Coronary artery (tissue), 2 donors: ENCODE results near the gene SLC6A12.

Experiments used
- DNase-seq: peaks from one replicate; pipeline ENCODE4 v3.0.0-alpha.2; 2017; ENCODE audit warnings: low spot score
- H3K27ac ChIP-seq, 2 donors: fragments of 200-600 bp; sonication (generic); one replicate each; pipeline ENCODE4 v1.5.1; 2016 to 2019
- H3K4me3 ChIP-seq: fragments of 200-600 bp; sonication (generic); 2 replicates; pipeline ENCODE4 v1.5.1; 2016; ENCODE audit warnings: mild to moderate bottlenecking, moderate library complexity
- CTCF ChIP-seq: fragments of 200-600 bp; sonication (generic); IDR thresholded peaks from one replicate; pipeline ENCODE4 v1.5.1; 2019; ENCODE audit warnings: antibody characterized with exemption

The SLC6A12 gene

DNA sequence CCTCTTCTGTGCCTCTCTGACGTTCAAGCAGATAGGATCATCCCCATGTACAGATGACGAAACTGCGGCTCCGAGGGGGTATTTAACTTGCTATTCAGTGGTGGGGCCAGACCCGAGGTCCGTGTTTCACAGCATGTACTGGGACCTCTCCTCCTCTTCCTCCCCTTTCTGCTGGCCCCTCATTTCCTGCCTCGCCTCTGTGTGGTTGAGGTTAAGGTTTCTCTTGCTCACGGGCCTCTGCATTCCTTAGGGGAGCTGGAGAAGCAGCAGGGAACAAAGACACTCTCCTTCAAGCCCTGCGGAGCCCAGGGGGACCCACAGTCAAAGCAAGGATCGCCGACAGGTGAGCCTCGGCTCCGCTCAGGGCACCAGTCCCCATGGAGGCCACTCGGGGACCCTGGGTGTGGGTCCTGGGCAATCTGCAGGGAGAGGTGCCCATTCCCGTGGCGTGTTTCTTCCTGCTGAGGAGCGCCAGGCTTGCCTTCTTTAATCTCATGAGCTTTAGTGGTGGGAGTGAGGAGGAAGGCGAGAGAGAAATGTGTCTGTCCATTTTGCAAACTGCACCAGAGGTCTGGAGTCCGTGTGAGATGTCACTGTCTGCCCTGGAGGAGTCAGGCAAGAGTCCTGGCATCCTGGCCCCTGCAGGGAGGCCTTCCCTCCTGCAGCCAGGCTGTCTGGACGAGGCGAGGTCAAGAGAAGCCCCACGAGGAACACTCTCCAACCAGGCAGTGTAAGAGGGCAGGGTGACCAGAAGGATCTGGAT is 45.0 kb downstream of the SLC6A12 start:
- DNase-seq: no peak
- Histone ChIP-seq H3K4me3 (no peak overlapping the region), H3K27ac (no peak overlapping the region)
- TF ChIP-seq CTCF: no peak

- TF ChIP-seq CTCF: no peak
- no peak for DNase-seq
- no peak overlapping the region for H3K4me3 ChIP-seq
- no peak overlapping the region for H3K27ac ChIP-seq
These were observed 45.9 kb downstream of the SLC6A12 start for GRCh38 chr12:167959-168600.

DNA sequence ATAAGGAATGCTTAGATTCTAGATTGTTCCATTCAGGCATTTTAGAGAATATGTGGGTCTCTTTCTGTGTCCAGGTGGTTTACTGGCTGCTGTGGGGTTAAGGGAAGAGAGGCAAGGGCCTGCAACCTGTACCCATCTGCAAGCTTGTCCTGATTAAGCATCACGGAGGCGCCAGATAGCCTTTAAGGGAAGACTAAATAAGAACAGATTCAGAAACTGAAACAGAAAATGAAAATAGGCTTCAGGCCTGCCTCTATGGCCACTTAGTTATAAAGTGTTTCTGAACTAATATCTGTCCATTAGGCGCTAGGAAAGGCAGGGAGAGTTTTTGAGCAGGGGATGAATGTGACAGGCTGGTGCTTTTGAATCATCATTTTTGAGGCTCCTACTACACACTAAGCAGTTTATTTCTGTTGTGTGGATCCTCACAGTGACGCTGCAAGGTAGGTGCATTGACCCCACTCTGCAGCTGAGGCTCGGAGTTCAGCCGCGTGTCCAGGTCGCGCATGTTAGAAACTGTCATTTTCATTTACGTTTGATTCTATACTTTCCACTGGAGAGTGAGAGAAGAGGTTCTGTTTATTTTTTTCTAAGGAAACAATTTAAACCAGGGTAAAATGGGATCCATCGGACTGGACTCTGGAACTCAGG is 47.4 kb downstream of the SLC6A12 start:
- DNase-seq: no peak

DNA sequence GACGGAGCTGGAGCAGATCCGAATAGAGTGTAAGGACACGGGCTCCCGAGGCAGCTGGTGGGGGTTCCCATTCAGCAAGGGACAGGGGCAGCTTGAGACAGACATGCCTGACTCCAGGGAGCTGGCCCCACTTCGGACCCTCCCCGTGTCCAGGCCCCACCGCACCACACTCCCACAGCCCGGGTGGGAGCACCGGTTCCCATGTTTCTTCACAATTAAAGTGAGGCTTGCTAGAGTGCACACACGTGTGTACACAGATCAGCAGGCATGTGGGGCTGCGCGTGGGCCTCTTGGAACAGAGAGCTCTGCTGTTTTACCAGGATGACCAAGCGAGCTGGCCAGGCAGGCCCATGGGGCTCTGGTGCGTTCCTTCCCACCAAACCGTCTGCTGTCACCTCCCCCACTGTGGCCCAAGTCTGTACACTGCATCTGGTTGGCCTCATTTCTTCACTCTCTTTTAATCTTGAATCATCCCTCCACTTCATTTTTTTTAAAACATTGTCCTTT is 48.0 kb downstream of the SLC6A12 start:
- no peak for DNase-seq
- Histone ChIP-seq H3K4me3 (no peak overlapping the region), H3K27ac (no peak overlapping the region)
- TF ChIP-seq CTCF: no peak

More for the DNA sequence above, 47.4 kb downstream of the SLC6A12 start:
- TF ChIP-seq CTCF: no peak
- no peak overlapping the region for H3K4me3 ChIP-seq
- H3K27ac ChIP-seq: no peak overlapping the region

DNA sequence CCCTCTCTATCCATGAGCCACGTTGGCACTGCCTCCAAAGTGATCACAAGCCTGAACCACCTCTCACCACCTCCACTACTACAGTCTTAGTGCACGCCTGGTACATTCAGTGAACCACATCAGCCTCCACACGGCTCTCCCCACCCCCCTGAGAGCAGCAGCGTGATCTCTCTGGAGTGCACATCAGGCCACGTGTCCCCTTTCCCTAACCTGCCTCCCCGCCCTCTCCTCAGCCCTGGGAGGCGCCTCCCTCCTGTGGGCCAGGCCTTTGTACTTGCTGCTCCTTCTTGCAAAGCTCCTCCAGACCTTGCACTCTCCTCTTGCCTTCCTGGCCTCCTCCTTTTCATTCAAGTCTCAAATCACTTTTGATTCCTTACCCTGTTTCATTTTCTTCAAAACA is 49.8 kb downstream of the SLC6A12 start:
- TF ChIP-seq CTCF: no peak
- Histone ChIP-seq H3K27ac (no peak overlapping the region), H3K4me3 (no peak overlapping the region)
- no peak for DNase-seq

DNA sequence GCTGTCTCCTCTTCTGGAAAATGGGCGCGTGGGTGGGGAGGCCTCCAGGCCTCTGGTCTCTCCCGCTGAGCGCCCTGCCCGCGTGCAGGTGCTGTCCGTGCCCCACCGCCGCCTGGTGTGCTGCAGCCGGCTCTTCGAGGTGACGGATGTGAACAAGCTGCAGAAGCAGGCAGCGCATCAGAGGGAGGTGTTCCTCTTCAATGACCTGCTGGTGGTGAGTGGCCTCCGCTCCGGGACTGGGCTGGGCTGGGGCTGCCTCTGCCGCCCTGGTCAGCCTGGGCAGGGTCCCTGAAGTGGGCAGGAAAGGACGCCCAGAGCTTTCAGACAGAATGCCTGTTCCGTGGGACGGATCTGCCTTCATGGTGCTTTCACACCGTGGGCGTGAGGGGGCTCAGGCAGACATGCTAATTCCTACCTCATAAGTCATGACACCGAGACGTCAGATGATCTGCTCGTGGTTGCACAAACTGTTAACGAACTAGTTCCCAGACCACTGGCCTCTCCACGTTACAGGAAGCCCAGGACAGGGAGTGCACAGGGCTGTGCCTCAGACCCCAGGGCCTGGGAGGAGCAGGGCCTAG is 50.5 kb downstream of the SLC6A12 start:
- no peak for DNase-seq
- no peak for TF ChIP-seq CTCF
- H3K4me3 ChIP-seq: no peak overlapping the region
- H3K27ac ChIP-seq: no peak overlapping the region
